Panc1 (cell line): ENCODE measurements around the gene HTR1D. TPM values are rescaled to one million over a fixed set of nuclear protein-coding genes. Genes with fewer than 3 reads are reported as not detected.
A peak's percentile ranks its signal among the peaks of the same experiment; 100 is the strongest.

ENCODE experiments used
- ATAC-seq: fragments of 200-7000 bp; cut with Tn5 transposase; 2 replicates; pipeline ENCODE4 v1.9.1; 2020; ENCODE audit warnings: mild to moderate bottlenecking, moderate library complexity
- BruUV-seq: library from RNA; stranded (reverse); fragments of 400-500 nt; replicated peaks from 2 replicates; lab custom pipeline; 2021; lab: Mats Ljungman, UMichigan
- CTCF ChIA-PET: fragments of 300-600 bp; sonication (Branson Sonifier 250); formaldehyde crosslinking; loops from one replicate; lab custom pipeline; 2022; ENCODE audit warnings: antibody characterized with exemption; lab: Charles Lee
- POLR2A ChIA-PET: fragments of 300-600 bp; sonication (Branson Sonifier 250); formaldehyde crosslinking; loops from one replicate; lab custom pipeline; 2022; ENCODE audit warnings: antibody characterized with exemption; lab: Charles Lee
- DNase-seq: peaks from one replicate; pipeline ENCODE4 v3.0.0-alpha.2; 2010; ENCODE audit warnings: low read depth, low spot score
- H3K27ac ChIP-seq: 2 replicates; pipeline ENCODE4 v1.5.1; 2011; ENCODE audit warnings: mild to moderate bottlenecking, low read length, inconsistent platforms
- H3K27me3 ChIP-seq: fragments of 200-500 bp; sonication (Bioruptor generic); 2 replicates; pipeline ENCODE4 v1.6.0; 2014; ENCODE audit warnings: low read length, inconsistent platforms; ENCODE audit not compliant: control insufficient read depth, insufficient read depth
- H3K36me3 ChIP-seq: fragments of 200-500 bp; sonication (Bioruptor generic); 2 replicates; pipeline ENCODE4 v1.5.1; 2014; ENCODE audit warnings: inconsistent platforms, mild to moderate bottlenecking, low read length, moderate library complexity; ENCODE audit not compliant: control insufficient read depth, insufficient read depth
- H3K4me1 ChIP-seq: 2 replicates; pipeline ENCODE4 v1.5.1; 2011; ENCODE audit warnings: inconsistent platforms, mild to moderate bottlenecking, low read length, moderate library complexity; ENCODE audit not compliant: control insufficient read depth, insufficient read depth
- H3K4me3 ChIP-seq, 2 experiments: 2 replicates each; pipeline ENCODE4 v1.5.1; 2011 to 2012; ENCODE audit warnings: low read depth in 2 of 2, low read length in 2 of 2, mild to moderate bottlenecking in 2 of 2, inconsistent platforms in 1 of 2, moderate library complexity in 1 of 2
- H3K9me3 ChIP-seq: fragments of 200-500 bp; sonication (Bioruptor generic); 2 replicates; pipeline ENCODE4 v1.5.1; 2014; ENCODE audit warnings: low read depth, mild to moderate bottlenecking, inconsistent platforms, low read length, moderate library complexity; ENCODE audit not compliant: control insufficient read depth, insufficient read depth
- POLR2AphosphoS5 ChIP-seq: IDR thresholded peaks from 2 replicates; pipeline ENCODE4 v1.6.1; 2012; ENCODE audit warnings: mild to moderate bottlenecking, low read depth, low read length, moderate library complexity
- SIN3A ChIP-seq: IDR thresholded peaks from 2 replicates; pipeline ENCODE4 v1.6.1; 2012; ENCODE audit warnings: low read depth, mild to moderate bottlenecking, low read length, moderate library complexity, borderline replicate concordance; ENCODE audit not compliant: insufficient read depth
- TCF7L2 ChIP-seq: IDR thresholded peaks from 2 replicates; pipeline ENCODE4 v1.6.1; 2011; ENCODE audit warnings: mild to moderate bottlenecking, low read depth, low read length, inconsistent platforms
- in situ Hi-C: cut with HindIII; loops from 2 replicates; pipeline ENCODE4 v1.10.0; 2016; ENCODE audit warnings: low sequenced_read_pairs, low pct_unique_long_range_greater_than_20kb
- intact Hi-C: fragments of 100-400 bp; cut with micrococcal nuclease; formaldehyde crosslinking; loops from one replicate; pipeline ENCODE4 v1.10.0; 2022; ENCODE audit not compliant: unreplicated experiment
- total RNA-seq: library from RNA; stranded (reverse); gene quantifications from one replicate; pipeline ENCODE4 v1.2.1, GENCODE V29; 2021; ENCODE audit not compliant: unreplicated experiment
- TF ChIP-seq, protein P1 (sequence below), 2 experiments: IDR thresholded peaks; 2 replicates each; pipeline ENCODE4 v1.6.1; 2011 to 2012; ENCODE audit warnings: low read depth in 2 of 2, control low read depth in 1 of 2, low read length in 1 of 2, mild to moderate bottlenecking in 1 of 2, moderate library complexity in 1 of 2; ENCODE audit not compliant: insufficient read depth in 1 of 2
- TF ChIP-seq, protein P2 (sequence below): fragments of 450-650 bp; IDR thresholded peaks from 2 replicates; pipeline ENCODE4 v1.5.1; 2017; ENCODE audit warnings: mild to moderate bottlenecking

Gene HTR1D
- total RNA-seq, 1 experiment from 2014 or later: 3.5 TPM

DNA sequence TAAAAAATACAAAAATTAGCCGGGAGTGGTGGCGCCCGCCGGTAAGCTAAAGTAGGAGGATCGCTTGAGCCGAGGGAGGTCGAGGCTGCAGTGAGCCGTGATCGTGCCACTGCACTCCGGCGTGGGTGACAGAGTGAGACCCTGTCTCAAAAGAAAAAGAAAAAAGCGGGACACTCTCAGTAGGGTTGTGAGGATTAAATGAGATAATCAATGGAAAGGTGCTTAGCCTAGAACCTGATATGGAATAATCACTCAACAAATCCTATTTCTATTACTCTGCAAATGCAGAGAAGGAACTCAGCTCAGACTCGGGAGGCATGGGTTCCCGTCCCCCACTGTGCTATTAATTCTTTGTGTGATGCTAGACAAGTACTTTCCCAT lies 48.1 kb downstream of the HTR1D start:
- peak overlapping the region; percentile 74 to 96 for H3K4me3 ChIP-seq
- DNase-seq: no peak
- TSS peak; percentile 95 for BruUV-seq
- intact Hi-C loops (loop anchor here (2.0 kb wide), 1 partner anchor 62 kb away; no protein-coding TSS in a partner anchor), in situ Hi-C loops (no loop called here)
- CTCF ChIA-PET: interaction anchor here (0.7 to 1.0 kb wide), 2 partner anchors 70 to 235 kb away, joined by 3 read pairs; no protein-coding TSS in a partner anchor
- H3K36me3 ChIP-seq: no peaks in the 10 kb centered on the region
- no peak; the same call in 1 of the 2 replicates for ATAC-seq
- TF ChIP-seq TCF7L2: no peak
- TF ChIP-seq POLR2AphosphoS5: no peak
- TF ChIP-seq, protein P1, sequence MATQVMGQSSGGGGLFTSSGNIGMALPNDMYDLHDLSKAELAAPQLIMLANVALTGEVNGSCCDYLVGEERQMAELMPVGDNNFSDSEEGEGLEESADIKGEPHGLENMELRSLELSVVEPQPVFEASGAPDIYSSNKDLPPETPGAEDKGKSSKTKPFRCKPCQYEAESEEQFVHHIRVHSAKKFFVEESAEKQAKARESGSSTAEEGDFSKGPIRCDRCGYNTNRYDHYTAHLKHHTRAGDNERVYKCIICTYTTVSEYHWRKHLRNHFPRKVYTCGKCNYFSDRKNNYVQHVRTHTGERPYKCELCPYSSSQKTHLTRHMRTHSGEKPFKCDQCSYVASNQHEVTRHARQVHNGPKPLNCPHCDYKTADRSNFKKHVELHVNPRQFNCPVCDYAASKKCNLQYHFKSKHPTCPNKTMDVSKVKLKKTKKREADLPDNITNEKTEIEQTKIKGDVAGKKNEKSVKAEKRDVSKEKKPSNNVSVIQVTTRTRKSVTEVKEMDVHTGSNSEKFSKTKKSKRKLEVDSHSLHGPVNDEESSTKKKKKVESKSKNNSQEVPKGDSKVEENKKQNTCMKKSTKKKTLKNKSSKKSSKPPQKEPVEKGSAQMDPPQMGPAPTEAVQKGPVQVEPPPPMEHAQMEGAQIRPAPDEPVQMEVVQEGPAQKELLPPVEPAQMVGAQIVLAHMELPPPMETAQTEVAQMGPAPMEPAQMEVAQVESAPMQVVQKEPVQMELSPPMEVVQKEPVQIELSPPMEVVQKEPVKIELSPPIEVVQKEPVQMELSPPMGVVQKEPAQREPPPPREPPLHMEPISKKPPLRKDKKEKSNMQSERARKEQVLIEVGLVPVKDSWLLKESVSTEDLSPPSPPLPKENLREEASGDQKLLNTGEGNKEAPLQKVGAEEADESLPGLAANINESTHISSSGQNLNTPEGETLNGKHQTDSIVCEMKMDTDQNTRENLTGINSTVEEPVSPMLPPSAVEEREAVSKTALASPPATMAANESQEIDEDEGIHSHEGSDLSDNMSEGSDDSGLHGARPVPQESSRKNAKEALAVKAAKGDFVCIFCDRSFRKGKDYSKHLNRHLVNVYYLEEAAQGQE (IDR thresholded peaks at IDR 0.05; ENCODE audit: insufficient read depth in 1 of 2, low read depth in 2 of 2, low read length in 1 of 2): no peak
- TF ChIP-seq, protein P2, sequence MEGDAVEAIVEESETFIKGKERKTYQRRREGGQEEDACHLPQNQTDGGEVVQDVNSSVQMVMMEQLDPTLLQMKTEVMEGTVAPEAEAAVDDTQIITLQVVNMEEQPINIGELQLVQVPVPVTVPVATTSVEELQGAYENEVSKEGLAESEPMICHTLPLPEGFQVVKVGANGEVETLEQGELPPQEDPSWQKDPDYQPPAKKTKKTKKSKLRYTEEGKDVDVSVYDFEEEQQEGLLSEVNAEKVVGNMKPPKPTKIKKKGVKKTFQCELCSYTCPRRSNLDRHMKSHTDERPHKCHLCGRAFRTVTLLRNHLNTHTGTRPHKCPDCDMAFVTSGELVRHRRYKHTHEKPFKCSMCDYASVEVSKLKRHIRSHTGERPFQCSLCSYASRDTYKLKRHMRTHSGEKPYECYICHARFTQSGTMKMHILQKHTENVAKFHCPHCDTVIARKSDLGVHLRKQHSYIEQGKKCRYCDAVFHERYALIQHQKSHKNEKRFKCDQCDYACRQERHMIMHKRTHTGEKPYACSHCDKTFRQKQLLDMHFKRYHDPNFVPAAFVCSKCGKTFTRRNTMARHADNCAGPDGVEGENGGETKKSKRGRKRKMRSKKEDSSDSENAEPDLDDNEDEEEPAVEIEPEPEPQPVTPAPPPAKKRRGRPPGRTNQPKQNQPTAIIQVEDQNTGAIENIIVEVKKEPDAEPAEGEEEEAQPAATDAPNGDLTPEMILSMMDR: no peak
- H3K4me1 ChIP-seq: peaks cover 23% of the 10 kb centered on the region; the same call in 1 of the 2 replicates
- peak overlapping the region; percentile 70 for H3K27ac ChIP-seq
- no peaks in the 10 kb centered on the region for H3K9me3 ChIP-seq
- H3K27me3 ChIP-seq: no peaks in the 10 kb centered on the region
- POLR2A ChIA-PET: interaction anchor here (0.6 kb wide), 1 partner anchor 114 kb away, joined by 3 read pairs; no protein-coding TSS in a partner anchor

DNA sequence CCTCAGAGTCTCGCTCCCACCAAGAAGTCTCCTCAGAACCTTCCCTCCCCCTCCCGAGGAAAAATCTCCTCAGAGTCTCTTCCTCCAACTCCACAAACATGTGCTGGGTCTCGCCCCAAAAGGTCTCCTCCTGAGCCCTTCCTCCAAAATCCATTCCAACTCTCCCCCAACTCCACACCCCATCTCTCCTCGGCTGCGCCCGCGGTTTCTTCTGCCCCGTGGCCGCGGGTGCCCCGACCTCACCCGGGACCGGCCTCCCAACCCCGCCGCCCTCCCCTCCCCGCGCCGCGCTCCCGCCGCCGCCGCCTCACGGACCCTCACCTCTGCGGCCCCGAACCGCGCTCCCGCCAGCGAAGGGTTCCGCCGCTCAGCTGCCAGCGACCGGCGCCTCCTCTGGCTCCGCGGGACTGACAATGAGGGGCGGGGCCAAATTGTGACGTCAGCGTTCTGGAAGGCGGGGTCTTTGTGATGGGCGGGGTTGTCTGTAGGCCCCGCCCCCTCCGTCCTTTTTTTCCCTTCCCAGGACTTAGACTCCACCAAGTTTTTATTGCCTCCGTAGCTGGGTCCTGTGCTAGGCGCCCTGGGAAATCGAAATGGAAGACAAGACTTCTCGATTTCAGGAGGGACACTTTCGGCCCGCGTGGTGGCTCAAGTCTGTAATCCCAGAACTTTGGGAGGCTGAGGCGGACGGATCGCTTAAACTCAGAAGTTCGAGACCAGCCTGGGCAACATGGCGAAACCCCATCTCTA lies 48.7 kb downstream of the HTR1D start, which contains the start of gene LUZP1:
Gene LUZP1 (minus strand): TSS at position 412 of the 750 bp plus-strand sequence.
- peak; percentile 80; the same call in 1 of the 2 replicates for TF ChIP-seq SIN3A
- TF ChIP-seq TCF7L2: no peak
- TF ChIP-seq, protein P1 (IDR thresholded peaks at IDR 0.05; ENCODE audit: insufficient read depth in 1 of 2, low read depth in 2 of 2, low read length in 1 of 2): no peak
- peak; percentile 88 for TF ChIP-seq POLR2AphosphoS5
- TF ChIP-seq, protein P2: no peak
- intact Hi-C loops (loop anchor here (2.0 kb wide), 1 partner anchor 62 kb away; no protein-coding TSS in a partner anchor), in situ Hi-C loops (no loop called here)
- ATAC-seq (peak; percentile 81), DNase-seq (no peak)
- no TSS peak for BruUV-seq
- ChIA-PET CTCF (interaction anchor here (1.0 kb wide), 1 partner anchor 235 kb away, joined by 3 read pairs; no protein-coding TSS in a partner anchor), POLR2A (no interaction called here)
- Histone ChIP-seq H3K9me3 (no peaks in the 10 kb centered on the region), H3K27me3 (no peaks in the 10 kb centered on the region), H3K27ac (peak within 1 kb of the TSS; percentile 77), H3K4me3 (peak within 1 kb of the TSS; percentile 74 to 96), H3K4me1 (peaks cover 23% of the 10 kb centered on the region; the same call in 1 of the 2 replicates), H3K36me3 (no peaks in the 10 kb centered on the region)
